ENCODE measurements around the gene MUS81. TPM values are rescaled to one million over a fixed set of nuclear protein-coding genes. Genes with fewer than 3 reads are reported as not detected.
A peak's percentile ranks its signal among the peaks of the same experiment; 100 is the strongest.

MUS81 gene
- total and polyA plus RNA-seq, 9 of the 15 experiments (the other 6 are each of a cell fraction or from before 2014, with no cell fraction given): 13.4 to 118 (median 53.7) TPM

DNA sequence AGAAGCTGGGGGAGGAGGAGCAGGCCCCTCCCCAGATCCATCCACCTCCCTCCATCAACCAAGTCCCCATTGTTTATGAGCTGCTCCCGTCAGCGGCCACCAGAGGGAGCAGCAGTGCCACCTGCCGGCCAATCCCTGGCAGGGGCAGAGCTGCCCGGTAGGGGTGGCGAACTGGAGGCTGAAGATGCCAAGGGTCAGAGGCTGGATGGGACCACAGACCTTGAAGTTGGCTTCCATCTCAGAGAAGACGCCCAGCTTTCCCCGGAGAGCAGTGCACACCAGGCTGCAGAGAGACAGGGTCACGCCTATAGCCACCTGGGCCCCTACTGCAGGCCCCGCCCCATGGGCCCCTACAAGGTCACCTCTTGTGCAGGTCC is 24.5 kb downstream of the MUS81 start (continued):
- TF ChIP-seq, protein P1, sequence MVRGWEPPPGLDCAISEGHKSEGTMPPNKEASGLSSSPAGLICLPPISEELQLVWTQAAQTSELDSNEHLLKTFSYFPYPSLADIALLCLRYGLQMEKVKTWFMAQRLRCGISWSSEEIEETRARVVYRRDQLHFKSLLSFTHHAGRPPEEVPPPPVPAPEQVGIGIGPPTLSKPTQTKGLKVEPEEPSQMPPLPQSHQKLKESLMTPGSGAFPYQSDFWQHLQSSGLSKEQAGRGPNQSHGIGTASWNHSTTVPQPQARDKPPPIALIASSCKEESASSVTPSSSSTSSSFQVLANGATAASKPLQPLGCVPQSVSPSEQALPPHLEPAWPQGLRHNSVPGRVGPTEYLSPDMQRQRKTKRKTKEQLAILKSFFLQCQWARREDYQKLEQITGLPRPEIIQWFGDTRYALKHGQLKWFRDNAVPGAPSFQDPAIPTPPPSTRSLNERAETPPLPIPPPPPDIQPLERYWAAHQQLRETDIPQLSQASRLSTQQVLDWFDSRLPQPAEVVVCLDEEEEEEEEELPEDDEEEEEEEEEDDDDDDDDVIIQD (CRISPR knock-in tag; IDR thresholded peaks at IDR 0.05): no peak
- TF ChIP-seq, protein P2, sequence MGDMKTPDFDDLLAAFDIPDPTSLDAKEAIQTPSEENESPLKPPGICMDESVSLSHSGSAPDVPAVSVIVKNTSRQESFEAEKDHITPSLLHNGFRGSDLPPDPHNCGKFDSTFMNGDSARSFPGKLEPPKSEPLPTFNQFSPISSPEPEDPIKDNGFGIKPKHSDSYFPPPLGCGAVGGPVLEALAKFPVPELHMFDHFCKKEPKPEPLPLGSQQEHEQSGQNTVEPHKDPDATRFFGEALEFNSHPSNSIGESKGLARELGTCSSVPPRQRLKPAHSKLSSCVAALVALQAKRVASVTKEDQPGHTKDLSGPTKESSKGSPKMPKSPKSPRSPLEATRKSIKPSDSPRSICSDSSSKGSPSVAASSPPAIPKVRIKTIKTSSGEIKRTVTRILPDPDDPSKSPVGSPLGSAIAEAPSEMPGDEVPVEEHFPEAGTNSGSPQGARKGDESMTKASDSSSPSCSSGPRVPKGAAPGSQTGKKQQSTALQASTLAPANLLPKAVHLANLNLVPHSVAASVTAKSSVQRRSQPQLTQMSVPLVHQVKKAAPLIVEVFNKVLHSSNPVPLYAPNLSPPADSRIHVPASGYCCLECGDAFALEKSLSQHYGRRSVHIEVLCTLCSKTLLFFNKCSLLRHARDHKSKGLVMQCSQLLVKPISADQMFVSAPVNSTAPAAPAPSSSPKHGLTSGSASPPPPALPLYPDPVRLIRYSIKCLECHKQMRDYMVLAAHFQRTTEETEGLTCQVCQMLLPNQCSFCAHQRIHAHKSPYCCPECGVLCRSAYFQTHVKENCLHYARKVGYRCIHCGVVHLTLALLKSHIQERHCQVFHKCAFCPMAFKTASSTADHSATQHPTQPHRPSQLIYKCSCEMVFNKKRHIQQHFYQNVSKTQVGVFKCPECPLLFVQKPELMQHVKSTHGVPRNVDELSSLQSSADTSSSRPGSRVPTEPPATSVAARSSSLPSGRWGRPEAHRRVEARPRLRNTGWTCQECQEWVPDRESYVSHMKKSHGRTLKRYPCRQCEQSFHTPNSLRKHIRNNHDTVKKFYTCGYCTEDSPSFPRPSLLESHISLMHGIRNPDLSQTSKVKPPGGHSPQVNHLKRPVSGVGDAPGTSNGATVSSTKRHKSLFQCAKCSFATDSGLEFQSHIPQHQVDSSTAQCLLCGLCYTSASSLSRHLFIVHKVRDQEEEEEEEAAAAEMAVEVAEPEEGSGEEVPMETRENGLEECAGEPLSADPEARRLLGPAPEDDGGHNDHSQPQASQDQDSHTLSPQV (IDR thresholded peaks at IDR 0.05): peak; percentile 73; the same call in 1 of the 2 replicates
- TF ChIP-seq ZNF263 (CRISPR knock-in tag; IDR thresholded peaks at IDR 0.05; ENCODE audit: borderline replicate concordance) (peak; percentile 72; the same call in 1 of the 2 replicates), ZNF551 (CRISPR knock-in tag; IDR thresholded peaks at IDR 0.05) (no peak), DPF2 (IDR thresholded peaks at IDR 0.05) (peak; percentile 33; the same call in 1 of the 2 replicates), CREBBP (IDR thresholded peaks at IDR 0.05; ENCODE audit: low read depth, low read length) (no peak), HNRNPL (IDR thresholded peaks at IDR 0.05; ENCODE audit: low read depth, low read length) (peak; percentile 91), SAP30 (IDR thresholded peaks at IDR 0.05; ENCODE audit: borderline replicate concordance, insufficient read depth, low read depth, low read length, poor library complexity, severe bottlenecking) (no peak), GABPB1 (CRISPR knock-in tag; IDR thresholded peaks at IDR 0.05) (peak; percentile 59), ZNF384 (IDR thresholded peaks at IDR 0.05; ENCODE audit: low read depth, low read length) (0 out of 2 replicates have a peak, but pooled peaks have one; percentile 13), STAG1 (CRISPR knock-in tag; IDR thresholded peaks at IDR 0.05; ENCODE audit: borderline replicate concordance) (peak; percentile 84)
- TF ChIP-seq, protein P3, sequence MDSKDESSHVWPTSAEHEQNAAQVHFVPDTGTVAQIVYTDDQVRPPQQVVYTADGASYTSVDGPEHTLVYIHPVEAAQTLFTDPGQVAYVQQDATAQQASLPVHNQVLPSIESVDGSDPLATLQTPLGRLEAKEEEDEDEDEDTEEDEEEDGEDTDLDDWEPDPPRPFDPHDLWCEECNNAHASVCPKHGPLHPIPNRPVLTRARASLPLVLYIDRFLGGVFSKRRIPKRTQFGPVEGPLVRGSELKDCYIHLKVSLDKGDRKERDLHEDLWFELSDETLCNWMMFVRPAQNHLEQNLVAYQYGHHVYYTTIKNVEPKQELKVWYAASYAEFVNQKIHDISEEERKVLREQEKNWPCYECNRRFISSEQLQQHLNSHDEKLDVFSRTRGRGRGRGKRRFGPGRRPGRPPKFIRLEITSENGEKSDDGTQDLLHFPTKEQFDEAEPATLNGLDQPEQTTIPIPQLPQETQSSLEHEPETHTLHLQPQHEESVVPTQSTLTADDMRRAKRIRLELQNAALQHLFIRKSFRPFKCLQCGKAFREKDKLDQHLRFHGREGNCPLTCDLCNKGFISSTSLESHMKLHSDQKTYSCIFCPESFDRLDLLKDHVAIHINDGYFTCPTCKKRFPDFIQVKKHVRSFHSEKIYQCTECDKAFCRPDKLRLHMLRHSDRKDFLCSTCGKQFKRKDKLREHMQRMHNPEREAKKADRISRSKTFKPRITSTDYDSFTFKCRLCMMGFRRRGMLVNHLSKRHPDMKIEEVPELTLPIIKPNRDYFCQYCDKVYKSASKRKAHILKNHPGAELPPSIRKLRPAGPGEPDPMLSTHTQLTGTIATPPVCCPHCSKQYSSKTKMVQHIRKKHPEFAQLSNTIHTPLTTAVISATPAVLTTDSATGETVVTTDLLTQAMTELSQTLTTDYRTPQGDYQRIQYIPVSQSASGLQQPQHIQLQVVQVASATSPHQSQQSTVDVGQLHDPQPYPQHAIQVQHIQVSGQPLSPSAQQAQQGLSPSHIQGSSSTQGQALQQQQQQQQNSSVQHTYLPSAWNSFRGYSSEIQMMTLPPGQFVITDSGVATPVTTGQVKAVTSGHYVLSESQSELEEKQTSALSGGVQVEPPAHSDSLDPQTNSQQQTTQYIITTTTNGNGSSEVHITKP (IDR thresholded peaks at IDR 0.05; ENCODE audit: partially characterized antibody): peak; percentile 46
- TF ChIP-seq, protein P4, sequence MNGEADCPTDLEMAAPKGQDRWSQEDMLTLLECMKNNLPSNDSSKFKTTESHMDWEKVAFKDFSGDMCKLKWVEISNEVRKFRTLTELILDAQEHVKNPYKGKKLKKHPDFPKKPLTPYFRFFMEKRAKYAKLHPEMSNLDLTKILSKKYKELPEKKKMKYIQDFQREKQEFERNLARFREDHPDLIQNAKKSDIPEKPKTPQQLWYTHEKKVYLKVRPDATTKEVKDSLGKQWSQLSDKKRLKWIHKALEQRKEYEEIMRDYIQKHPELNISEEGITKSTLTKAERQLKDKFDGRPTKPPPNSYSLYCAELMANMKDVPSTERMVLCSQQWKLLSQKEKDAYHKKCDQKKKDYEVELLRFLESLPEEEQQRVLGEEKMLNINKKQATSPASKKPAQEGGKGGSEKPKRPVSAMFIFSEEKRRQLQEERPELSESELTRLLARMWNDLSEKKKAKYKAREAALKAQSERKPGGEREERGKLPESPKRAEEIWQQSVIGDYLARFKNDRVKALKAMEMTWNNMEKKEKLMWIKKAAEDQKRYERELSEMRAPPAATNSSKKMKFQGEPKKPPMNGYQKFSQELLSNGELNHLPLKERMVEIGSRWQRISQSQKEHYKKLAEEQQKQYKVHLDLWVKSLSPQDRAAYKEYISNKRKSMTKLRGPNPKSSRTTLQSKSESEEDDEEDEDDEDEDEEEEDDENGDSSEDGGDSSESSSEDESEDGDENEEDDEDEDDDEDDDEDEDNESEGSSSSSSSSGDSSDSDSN (IDR thresholded peaks at IDR 0.05; ENCODE audit: borderline replicate concordance in 1 of 2, low read depth in 2 of 2, low read length in 2 of 2): 0 out of 4 replicates have a peak, but pooled peaks of 1 of the 2 experiments have one; percentile 29
